GM18519 (cell line): ENCODE results near the gene PSMD5.

Experiments used
- ATAC-seq: cut with Tn5 transposase; IDR thresholded peaks from one replicate; pipeline ENCODE4 v1.9.1; 2021; ENCODE audit warnings: mild to moderate bottlenecking, moderate library complexity; ENCODE audit not compliant: unreplicated experiment, low FRiP score

PSMD5 gene

DNA sequence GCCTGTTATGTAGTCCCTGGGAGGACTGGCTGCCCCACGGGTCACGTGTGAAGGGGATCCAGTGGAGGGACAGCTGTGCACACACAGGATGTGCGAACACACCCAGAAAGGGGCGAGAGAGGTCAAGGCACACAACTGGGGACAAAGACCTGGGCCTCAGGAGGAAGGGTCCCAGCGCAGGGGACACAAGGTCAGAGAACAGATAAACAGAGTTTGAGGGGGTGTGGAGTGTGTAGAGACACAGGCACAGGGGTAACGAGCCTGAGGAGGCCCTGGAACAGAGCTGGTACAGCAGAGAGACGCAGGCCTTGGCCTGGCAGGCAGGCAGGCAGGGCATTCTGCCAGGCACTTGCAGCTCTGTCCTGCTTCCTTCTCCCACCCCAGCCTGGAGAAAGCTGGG is 14.8 kb upstream of the PSMD5 start:
- no peak for ATAC-seq

DNA sequence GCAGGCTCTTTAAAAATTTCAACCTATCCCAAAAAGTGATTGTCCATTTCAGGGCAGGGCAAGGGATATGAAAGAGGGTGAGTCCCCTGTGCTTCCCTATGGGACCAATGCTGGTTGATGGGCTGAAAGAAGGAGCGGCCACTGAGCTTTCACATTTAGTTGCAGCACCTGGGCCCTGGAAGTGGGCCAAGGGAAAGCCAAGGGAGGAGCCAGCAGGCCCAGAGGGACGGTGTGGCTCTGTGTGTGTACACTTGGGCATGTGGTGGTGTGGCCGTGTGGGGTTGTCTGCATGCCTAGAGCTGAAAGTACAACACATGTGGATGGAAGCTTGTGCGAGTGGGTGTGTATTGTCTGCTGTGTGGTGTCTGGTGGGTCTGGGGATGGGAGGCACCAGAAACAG is 14.0 kb upstream of the PSMD5 start:
- ATAC-seq, result no peak

DNA sequence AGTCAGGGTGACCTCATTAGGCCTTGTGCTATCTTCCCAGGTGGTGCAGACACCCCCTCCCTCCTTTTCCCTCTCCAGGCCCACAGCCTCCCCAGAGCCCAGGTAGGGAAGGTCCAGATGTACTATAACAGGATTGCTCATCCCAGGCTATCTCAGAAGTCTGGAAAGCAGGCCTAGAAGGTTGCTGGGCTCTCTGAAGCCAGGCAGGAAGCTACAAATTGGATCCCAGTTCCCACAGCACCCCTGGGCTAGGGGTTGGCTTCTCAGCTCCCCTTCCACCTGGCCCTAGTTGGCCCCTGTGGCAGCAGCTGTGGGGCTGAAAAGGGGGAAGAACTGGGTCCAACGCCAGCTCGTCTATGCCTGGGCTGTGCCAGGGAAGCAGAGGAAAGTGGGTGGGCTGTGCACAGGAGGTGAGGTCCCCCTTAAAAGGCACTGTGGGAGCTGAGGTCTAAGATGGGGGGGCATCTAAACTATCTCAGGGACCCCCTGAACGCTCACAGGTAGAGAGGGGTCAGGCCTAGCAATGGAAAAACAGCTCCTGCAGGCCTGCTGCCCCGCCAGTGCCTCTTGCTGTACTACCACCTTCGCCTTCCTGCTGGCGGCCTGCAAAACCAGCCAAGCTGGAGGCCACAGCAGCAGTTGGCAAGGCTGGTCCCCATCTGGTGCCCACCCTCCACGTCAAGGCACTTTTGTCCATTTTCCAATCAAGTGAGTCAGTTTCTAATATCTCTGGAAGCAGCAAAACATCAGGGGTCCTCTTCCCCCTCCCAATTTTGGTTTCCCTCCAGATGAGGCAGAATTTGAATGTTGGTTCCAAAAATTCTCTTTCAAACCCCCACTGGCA is 13.3 kb upstream of the PSMD5 start:
- no peak for ATAC-seq

DNA sequence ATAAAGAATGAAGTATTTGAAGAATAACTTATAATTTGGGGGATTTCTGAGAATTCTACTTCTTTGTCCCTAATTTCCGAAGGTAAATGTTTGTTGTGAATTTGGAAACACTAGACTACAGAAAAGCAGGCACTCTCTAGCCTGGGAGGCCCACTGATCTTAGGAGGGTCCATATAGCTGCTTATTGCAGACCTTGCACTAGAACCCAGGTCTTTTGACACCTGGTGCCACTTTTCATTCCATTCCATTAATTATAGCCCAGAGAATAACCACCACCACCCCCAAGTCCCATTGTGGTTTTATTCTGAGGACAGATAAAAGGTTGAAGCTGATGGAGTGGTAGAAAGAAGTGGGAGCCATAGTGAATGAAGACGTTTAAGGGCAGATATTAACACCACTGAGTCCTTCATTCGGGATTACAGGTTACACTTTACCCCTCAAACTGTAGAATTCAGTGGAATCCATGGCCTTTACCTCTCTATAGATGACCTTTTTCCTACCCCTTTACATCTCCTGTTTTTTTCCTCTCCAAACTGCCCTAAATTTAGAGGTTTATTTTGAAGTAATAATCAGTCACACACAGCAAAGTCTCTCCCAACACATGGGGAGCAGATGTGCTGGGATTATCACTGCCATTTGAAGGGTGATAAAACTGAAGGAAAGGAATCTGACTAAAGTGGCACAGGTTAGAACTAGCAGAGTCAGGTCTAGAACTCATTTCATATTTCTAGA is 12.0 kb upstream of the PSMD5 start:
- ATAC-seq, result no peak

DNA sequence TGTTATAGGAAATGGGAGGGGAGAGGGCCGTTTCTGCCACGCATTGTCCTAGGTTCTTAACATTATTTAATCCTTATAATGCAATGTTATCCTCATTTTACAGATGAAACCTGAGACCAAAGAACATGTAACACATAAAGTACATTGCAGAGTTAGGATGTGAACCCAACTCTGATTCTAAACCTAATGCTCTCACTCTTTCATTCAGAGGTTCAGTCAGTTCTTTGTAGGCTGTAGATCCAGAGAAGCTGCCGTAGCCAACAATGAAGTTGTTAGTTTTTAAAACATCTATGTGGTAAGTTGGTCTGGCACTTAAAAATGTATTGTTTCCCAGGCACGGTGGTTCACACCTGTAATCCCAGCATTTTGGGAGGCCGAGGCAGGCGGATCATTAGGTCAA is 10.5 kb upstream of the PSMD5 start:
- ATAC-seq, result no peak

DNA sequence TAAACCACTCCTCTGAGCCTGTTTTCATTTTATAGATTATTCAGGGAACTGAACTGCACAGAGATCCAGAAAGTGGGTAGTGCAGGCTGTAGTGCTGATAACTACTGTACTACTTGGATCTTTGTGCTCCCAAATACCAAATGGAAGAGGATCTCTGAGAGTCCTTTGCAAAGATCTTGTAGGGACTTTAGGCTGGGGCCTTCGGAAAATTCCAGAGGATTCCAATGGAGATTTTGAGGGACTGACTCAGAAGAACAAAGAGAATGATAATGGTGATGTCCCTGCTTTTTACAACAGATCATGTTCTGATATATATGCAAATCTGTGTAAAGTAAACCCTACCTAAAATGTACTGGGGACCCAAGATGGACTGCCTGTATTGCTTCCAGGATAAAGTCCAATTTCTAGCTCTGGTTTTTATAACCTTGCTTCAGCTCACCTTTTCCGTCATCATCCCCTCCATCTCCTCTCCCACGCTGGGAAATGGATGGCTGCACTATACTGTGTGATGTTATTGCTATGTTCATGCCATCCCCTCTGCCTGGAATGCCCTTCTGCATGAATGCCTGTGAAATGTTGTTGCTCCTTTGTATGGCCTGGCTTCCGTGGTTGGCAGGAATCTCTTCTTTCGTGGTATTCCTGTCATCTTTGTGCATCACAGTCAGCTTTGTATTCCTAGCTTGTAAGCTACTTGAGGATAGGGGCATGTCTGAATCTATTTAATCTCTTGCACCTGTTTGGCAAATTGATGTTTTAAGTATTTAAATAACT is 9.7 kb upstream of the PSMD5 start:
- no peak for ATAC-seq

DNA sequence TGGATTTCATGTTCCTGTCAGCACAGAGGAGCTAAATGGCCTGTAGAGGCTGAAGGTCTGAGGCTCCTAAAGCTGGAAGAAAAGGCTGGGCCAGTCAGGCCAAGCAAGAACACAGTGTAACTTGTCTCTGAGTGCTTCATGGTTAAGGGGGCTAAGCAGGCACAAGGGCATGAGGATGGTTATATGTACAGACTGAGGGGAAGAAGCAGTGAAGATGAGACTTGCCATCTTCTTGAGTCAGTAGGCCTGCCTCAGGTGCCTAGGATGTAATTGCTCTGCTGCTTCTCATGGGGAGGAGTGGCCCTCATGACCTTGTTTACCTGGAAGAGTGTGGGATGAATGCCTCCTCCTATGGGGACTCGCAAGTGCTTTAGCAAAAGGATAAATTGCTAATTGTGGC is 8.7 kb upstream of the PSMD5 start:
- ATAC-seq, result no peak

DNA sequence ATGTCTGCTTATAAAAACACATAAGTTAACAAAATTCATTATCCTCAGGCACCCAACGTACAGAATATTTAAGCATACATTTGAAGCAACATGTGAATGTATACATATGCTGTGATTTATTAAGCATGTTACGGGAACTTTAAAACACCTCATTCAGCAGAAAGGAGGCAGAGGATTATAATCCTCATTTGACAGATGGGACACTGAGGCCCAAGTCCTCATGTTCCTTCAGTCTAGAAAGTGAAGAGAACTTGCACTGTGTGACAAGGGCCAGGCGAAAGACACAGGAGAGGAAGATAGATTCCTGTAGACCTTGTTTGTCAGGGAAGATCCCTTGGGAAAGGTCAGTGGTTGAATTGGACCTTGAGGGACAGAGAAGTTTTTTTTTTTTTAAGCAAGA is 7.6 kb upstream of the PSMD5 start:
- no peak for ATAC-seq

DNA sequence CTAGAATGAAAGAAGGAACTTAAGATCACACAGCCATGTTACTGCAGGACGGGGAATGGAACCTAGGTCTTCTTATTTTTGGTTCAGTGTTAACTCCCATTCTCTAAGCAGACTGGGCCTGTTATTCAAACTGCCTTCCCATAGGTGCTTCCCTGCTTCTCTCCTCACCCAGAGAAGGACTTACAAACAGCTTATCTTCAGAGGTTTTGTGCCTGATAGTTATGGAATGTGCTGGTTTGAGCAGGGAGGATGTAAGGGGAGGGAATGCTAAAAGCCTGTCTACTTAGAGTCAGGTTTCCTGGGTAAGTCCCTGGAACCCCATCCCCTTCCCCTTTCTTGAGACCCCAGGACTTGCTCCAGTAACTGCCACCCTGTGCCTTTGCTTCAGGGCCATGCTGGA is 4.2 kb upstream of the PSMD5 start:
- no peak for ATAC-seq

DNA sequence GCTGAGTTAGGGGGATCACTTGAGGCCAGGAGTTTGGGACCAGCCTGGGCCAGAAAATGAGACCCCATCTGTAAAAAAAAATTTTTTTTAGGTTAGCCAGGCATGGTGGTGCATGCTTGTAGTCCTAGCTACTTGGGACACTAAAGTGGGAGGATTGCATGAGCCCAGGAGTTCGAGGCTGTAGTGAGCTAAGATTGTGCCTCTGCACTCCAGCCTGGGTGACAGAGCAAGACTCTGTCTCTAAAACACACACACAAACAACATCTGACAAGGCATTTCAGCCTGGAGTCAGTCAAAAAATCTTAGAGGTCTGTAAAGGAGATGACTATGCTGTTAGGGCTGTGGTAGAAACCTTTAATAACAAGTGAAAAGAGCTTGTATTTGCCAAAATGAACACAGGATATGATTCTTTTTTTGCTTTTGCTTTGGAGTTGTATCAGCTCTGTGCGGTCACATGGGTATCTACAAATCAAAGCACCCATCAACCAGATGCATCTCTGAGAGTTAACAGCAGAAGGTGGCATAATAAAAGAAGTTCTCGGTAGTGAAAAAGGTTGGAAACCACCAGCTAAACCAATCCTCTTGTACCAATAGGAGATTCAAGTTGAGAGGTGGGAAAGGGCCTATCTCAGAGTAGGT is 3.6 kb upstream of the PSMD5 start:
- ATAC-seq, result no peak

DNA sequence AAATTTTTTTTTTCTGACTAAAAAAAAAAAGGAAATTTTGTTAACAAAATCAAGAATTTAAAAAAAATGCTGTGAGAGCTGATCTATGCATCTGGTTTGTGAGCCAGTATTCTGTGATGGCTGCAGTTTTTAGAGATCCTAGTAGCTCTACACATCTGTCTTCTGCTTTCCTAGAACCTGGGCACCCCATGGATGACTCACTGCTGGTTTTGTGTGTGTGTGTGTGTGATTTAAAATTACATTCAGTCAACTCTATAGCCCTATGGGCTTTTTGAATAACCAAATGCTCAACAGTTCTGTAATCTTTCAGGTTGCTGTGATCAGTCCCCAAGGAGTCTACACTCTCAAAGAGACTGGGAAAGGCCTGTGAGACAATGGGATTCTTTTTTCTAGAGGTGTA is 2.5 kb upstream of the PSMD5 start:
- ATAC-seq, result no peak

DNA sequence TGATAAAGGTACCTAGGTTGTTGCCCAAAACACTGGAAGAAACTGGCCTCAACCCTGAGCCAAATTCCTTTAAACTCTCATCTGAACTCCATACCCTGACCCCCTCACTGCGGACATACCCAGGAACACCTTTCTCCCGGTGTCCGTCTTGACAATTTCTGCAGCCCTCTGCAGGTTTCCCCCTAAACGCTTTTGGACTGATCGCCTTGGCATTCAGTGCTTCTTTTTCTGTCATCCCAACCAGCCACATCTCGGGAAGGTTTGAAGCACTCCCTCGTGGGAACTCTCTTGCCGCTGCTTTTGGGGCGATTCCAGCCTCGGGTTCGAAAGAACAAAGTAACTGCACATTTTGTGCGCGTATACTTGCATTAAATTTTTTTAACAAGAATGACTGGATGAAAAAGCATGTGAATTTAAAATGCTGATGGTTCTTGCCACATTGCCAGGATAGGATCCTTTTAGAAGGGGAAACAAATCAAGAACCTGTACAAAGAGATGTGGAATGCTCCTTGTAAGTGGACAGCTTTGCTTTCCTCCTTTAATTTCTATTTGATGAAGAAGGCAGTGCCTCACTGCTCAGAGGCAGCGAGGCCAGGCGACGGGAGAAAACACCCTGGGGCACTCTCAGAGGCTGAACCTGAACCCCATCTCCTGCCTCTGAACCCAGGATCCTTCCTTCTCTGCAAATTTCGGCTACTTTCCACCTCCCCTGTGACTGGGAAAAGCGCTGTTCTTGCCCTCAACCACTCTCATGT is 615 bp downstream of the PSMD5 start:
- no peak for ATAC-seq

DNA sequence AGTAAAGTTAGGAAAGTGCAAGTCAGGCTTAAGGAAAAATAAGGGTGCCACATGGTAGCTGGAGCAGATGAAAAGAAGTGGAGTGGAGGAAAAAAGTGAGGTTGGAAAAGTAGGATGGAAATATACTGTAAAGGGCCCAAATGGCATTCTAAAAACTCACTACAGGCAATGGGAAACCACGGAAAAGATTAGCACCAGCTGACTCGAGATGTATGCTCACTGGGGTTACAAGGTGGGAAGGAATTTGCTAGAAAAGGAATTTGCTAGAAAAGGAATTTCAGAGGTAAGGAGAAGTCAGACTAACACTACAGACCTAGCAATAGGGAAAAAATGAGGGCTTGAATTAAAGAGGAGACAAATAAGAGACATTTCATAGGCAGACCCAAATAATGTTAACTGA is 3.6 kb downstream of the PSMD5 start:
- ATAC-seq, result no peak

DNA sequence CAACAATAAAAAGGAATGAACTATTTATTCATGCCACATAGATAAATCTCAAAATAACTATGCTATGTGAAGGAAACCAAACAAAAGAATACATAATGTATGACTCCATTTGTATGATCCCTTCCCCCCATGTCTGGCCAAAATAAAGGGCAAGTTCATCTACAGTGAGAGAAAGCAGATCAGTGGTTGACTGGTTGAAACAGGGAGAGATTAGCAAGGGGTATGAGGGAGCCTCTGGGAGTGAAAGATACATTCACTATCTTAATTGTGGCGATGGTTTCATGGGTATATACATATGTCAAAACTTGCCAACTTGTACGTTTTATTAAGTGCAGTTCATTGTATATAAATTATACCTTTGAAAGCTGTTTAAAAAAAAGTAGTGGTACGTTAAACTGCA is 4.8 kb downstream of the PSMD5 start:
- ATAC-seq, result no peak

DNA sequence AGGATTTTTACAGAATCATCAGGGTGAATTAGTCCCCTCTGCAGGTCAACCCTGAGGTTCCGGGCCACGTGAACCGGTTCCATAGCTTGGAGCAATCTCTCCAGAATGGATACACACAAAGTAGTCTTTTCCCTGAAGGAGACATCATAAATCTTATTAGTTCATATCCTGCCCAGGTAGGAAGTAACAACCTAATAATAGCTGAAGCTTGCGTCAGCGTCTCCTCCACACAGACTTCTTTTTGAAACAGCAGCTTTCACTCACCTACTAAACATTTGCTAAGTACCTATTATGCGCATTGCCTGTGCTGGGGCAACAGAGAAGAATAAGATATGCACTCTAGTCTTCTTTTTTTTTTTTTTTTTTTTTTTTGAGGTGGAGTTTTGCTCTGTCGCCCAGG is 9.4 kb downstream of the PSMD5 start:
- ATAC-seq, result no peak

DNA sequence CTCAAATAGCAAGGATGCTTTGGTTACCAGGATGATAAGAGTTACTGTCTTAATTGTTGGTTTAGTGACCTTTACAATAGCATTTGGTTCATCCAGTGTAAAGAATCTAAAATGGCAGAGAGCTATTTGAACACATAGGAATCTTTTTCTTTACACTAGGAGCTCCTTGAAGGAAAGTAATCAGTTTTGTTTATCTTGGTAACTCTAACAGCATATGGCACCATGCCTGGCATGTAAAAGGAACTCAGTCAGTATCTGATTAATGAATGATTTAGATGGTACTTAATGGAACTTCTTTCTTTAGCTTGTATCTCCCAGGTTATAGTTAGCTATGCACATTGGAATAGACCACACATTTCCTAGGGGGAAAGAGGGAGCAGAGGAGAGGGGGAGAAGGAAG is 9.9 kb downstream of the PSMD5 start:
- no peak for ATAC-seq

DNA sequence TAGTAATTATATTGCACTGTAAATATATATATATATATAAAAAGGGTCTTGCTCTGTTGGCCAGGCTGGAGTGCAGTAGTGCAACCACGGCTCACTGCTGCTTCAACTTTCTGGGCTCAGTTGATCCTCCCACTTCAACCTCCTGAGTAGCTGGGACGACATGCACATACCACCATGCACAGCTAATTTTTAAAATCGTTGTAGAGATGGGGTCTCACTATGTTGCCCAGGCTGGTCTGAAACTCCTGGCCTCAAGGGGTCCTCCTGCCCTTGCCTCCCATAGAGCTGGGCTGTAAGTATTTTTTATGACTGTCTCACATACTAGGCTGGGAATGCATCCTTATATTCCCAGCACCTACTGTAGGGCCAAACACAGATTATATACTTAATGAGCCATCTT is 11.9 kb downstream of the PSMD5 start:
- ATAC-seq, result no peak

DNA sequence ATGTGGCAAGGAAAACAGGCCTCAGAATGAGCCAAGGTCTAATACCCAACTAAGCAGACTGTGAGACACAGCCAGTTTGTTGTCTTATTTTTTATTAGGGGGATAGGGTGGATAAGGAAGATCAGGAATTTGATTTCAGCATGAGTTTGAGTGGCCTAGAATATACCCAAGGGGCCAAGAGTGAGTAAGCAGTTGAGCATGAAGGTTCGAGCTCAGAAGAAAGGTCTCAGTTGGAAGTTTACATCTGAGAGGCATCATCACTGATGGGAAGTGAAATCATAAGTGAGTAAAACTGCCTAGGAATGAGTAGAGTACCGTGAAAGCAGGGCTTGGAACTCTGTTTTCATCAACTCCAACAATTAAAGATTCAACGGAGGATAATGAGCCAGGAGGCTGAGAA is 12.6 kb downstream of the PSMD5 start:
- no peak for ATAC-seq

DNA sequence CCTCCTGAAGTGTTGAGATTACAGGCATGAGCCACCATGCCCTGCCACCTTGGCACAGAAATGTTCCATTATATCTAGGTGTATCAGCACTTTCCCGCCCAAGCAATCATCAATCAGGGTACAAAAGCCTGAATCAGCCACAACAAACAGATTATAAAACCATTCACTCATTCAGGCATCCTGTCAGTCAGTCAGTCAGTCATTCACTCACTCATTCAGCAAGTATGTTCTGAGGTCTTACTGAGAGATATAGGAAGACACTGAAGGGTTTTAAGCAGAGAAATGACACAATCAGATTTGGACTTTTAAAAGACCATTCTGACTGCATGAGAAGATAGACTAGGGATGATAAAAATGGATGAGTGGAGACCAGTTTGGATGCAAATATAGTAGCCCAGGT is 13.1 kb downstream of the PSMD5 start:
- no peak for ATAC-seq

DNA sequence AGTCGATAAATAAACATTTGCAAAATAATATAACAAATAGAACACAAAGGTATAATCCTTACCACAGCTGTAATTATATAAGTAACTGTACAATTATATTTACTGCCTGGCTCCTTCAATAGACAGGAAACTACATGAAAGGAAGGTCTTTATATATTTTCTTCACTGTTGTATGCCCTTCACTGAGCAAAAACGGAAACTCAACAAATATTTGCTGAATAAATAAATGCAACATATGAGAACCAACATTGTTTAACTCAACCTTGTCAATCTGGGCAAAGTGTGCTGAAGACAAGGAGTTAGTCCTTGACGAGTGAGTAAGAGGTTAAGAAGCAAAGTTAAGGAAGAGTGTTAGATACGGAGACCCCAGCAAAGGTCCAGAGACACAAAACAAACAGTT is 22.6 kb downstream of the PSMD5 start:
- ATAC-seq, result no peak
